ENCODE data around the gene KRT74.

KRT74 gene

DNA sequence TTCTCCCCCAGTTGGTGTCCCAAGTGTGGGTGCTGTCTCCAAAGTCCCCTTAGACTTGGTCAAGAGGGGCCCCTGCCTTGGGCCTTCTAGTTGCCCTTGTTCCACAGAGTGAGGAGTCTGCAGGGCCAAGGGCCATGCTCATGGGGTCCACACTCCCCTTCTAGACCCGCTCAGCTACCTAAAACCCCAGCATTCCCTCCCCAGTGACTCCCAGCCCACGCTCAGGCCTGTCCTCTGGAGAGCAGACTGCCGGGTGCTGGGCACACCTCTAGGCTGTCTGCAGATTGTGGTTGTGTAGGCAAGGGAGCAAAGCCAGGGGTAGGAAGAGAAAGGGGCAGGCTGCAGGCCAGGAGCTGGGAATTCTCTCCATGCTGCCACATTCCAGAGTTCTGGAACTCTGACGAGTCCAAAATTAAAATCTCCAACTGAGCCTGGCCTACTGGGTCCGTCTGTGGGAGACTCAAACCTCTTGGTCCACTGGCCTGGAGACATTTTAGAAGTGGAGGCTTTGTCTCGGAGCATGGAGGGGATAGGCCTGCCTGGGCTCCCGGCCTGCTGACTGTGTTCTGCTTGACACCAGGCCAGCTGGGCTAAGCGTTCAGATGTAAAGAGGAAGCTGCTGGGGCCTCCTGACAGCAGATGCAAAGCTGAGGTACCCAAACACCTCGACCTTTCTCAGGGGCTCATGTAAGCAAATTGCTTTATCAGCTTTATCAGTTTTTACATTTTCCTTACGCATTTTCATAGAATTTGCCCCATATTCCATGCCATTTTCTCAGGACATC lies 39.8 kb downstream of the KRT74 start:
- DNase-seq = no peak

DNA sequence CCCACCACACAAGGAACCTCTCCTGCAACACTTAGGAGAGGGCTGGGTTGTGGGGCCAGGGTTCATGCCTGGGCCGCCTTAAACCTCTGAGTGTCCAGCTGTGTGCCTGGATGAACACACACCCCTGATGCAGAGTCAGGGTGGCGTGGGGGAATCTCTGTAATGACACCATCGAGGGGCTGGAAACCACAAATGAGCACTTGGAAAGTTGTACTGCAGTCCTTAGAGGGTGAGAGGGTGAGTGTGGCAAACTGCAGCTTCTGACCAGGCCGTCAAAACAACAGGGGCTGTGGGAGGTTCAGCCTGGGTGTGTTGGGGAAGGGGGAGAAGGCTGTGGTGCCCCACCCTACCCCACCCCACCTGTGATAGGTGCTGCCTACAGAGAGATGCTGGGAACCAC lies 41.0 kb downstream of the KRT74 start:
- no peak for DNase-seq

GRCh38 chr12:52531566-52532300 lies 41.9 kb downstream of the KRT74 start:
- DNase-seq = no peak

DNA sequence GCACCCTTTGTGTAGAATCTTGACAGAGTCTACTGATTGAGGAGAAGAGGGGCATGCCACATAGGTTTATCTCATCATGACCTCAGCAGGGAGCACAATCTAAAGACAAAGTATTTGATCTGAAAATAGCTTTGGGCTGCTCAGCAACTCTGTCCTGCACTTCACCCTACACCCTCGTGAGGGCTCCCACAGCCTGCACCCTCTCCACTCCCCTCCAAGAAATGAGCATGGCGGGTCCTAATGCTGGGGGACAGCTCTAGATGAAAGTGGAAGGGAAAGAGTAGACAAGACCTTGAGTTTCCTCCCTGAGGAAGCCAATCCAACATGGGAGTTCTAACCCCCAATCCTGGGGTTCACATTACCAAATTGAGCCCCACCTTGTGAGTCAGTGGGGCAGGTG lies 42.7 kb downstream of the KRT74 start:
- DNase-seq = no peak

DNA sequence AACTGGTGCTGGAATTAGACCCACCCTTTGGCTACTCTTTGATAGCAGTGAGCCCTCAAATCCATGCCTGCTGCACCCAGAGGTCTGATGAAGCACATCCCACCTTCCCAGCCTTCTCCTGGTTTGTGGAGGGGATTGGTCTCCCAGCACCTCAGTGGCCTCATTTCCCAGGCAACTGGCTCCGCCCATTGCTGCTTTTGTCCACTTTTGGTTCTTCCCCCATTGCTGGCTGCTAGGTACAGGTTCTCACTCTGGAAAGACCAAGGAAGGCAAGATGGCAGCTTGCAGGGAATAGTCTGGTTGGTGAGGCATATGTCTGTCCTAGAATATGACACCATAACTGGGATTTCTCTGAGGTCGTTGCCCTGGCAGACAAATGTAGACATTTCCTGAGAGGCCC lies 43.3 kb downstream of the KRT74 start:
- no peak for DNase-seq

DNA sequence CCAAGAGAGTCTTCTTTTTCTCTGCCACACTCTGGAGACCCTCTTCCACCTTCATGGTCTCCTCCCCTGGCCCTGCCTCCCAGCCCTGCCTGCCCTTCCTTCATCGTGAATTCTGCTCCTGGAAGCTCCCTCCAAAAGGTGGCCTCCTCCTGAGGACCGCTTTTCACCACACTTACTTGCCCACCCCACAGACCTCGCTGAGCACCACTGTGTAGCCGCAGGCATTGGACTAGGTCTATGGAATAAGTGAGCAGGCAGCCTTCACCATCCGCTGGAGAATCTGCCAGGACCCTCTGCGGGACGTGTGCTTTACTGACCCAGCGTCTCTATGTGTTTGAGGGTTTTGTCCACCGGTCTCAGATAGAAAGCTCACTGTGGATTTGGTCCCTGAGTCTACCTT lies 43.8 kb downstream of the KRT74 start:
- no peak for DNase-seq

DNA sequence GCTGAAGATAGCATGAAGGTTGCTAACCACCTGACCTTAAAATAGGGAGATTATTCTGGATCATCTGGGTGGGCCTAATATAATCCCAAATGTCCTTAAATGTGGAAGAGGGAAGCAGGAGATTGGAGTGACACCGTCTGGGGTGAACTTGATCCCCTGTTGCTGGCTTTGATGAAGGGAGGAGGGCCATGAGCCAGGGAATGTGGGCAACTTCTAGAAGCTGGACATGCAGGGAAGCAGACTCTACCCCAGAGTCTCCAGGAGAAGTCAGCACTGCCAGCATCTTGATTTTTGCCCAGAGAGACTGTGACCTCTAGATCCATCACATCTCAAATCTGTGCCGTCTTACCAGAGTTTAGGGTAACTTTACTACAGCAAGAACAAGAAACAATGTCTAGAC lies 44.2 kb downstream of the KRT74 start:
- no peak for DNase-seq

- no peak for DNase-seq
Measured at GRCh38 chr12:52528641-52529143, 45.0 kb downstream of the KRT74 start.

DNA sequence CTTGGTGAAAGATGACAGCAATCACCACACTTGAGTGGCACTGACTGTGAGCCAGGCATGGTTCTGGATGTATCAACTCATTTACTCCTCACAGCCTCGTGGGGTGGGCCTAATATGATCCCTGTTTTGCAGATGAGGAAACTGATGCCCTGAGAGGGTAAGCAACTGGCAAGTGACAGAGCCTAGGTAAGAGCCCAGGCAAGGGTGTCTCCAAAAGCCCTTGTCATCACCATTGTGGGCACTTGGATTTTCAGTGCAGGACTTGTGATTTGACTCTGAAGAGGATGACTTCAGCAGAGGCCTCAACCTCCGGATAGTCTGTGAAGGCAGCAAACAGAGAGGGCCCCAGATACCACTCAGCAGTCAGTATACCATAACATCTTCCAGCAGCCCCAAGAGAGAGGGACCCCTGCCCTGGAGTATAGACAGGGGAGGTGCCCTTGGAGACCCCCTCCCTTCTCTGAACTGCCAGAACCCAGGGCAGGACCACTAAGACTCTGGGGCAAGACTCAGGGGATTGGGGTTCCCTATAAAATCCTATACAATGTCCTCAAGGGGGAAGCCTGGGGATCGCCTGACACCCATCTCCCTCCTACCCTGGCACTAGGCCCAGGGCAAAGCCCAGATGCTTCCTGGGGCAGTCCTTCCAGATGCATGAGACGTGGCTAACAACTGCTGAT lies 46.4 kb downstream of the KRT74 start:
- no peak for DNase-seq

- no peak for DNase-seq
Measured at GRCh38 chr12:52526511-52526951, 47.1 kb downstream of the KRT74 start.

DNA sequence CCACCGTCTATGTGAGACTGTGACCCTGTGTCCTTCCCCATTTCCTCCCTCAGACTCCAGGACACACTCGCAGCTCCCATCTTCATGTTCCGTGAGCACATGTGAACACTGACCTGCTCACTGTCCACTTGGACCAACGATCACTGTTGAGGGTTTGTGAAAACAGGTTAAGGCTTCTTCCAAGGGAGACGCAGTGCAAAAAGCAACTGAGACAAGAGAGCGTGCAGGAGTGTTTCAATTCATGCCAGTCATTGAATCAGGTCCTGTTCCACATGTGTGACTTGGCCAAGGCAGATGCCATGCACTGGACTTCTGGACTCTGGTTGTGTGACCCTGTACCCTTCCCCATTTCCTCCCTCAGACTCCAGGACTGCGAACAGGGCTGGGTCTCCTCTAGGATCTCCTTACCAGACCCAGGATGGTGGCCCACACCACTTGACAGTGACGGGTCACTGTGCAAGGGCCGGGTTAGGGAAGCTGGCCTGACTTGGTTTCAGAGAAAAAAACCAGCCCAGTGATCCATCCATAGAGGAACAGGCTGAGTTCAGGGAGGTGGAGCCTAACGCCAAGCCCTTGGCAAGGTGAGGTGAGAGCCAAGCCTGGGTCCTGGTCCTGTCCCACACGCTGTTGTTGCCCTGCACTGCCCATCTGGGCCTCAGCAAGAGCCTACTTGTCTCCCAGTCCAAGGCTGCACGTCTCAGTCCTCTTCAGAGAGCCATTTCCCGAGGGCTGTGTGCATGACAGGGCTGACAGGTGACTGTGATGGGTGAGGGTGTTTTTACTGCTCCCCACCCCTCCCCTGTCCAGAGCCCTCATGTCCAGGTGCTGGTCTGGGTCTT lies 47.8 kb downstream of the KRT74 start:
- DNase-seq = no peak

DNA sequence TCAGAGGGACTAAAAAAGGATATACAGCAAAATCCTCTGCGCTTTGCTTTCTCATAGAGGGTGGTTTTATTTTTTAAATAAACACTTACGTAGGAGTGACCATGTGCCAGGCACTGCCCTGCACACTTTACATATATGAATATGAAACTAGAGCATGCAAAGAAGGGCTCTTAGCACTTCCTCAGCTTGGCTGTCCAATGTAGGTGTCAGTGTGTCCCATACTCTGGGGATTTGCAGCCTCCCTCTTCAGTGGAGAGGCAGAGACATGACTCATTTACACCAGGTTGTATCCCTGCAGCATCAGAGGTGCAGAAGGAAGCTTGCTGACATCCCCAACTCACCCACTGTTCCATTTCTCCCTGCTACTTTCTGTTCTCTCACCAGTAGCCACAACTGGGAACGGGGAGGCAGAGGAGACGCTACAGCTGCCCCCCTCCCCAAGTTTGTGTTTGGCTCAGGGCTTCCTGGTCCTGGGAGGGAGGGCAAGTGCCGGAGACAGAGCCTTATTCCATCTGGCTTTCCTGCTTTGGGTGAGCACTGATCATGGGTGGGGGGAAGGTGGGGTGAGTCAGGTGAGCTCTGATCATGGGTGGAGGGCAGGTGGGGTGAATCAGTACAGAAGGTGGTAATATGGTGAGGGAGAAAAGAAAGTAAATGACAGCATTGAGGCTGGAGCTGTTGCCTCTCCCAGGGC lies 48.6 kb downstream of the KRT74 start:
- DNase-seq = no peak

GRCh38 chr12:52524241-52524897 lies 49.3 kb downstream of the KRT74 start:
- no peak for DNase-seq

DNA sequence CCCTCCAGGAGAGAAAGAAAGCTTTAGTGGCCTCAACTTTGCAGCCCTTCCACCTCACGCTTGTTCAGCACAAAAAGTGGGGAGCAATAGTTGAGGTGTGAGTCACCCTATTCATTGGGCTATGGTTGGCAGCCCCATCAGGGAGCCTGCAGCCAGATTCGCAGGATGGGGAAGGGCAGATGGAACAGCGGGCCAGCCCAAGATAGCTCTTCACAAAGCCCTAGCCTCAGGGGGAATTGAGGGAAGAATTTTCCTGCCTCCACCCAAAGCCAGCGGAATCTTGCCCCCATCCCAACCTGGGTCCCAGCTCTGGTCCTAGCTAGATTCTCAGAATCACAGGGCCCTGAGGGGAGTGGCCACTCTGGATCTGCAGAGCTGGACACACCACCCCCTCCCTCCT lies 49.8 kb downstream of the KRT74 start:
- DNase-seq = no peak

DNA sequence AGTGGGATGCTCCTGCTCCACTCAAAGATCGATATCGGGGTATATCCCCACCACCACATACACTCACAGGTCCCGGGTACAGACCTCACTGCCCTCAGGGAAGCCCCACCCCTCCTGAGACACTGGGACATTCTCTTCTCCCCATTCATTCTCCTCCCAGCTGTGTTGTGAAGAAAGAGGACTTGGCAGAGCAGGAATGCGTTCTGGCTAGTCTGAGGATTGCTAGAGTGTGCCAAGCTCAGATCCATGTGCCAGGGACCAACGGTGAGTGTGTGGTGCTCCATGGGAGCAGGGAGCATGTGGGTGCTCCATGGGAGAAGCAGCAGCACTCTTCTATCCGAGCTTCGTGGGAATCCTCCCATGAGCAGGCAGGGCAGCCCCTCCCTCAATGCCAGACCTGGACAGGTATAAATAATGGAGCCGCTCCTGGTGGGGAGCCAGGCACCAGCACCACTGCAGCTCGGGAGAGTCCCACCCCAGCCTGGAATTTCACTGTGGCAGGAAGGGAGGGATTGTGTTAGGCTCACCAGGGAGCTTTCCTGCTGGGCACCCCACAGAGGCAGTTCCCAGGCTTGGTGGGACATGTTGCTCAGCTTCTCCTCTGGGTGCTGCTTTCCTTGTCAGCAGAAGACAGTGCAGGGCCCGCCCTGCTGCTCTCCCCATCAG lies 51.2 kb downstream of the KRT74 start:
- peak in 2 of 3 experiments; percentile 29 to 33 for DNase-seq

DNA sequence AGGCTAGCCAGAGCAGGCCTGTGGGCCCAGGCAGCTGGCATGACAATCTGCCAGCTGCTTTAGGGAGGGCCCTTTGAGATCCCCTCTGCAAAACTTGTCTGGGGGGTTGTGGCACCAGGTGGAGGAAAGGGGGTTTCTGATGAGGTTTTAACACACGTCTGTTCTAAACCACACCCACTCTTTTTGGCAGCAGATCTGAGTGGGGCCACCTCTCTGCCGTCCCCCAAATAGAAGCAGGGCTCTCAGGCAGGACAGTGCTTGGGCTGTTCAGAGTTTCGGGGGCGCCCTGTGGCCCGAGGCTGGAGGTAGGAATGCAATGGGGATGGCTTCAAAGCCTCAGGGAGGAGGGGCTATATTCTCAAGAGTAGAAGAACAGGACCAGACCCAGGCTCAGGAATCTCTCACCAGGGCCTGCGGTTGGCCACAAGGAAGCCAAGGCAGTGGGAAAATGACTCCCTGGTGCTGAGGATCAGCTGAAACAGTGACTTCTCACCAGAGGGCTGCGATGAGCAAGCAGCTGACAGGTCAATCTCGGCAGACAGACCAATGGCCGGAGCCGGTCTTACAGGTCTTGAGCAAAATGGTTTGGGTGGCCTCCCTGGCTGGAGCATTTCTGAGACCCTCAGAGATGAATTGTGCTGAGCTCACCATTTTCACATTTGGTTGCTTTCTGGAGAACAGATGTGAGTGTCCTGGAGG lies 51.9 kb downstream of the KRT74 start:
- no peak for DNase-seq

- no peak for DNase-seq
Measured at GRCh38 chr12:52521175-52521567, 52.5 kb downstream of the KRT74 start.

- DNase-seq = peak in 2 of 3 experiments; percentile 33 to 56
Measured at GRCh38 chr12:52519826-52520662, 53.6 kb downstream of the KRT74 start, which contains the start of gene KRT5. Gene KRT5, minus strand, starts transcription at chr12:52520394. Its CDS starts 98 bp downstream, at chr12:52520296.

GRCh38 chr12:52519387-52519703 lies 54.3 kb downstream of the KRT74 start:
- DNase-seq = no peak

Data from NCI-H1417 (cell line).